Measurements from ENCODE around the gene RIGI.
"Not testable (repeated sequence)": the region's sequence is repeated elsewhere in the genome, so short reads cannot be mapped to it uniquely, and the experiment has no call there.

The RIGI gene

DNA sequence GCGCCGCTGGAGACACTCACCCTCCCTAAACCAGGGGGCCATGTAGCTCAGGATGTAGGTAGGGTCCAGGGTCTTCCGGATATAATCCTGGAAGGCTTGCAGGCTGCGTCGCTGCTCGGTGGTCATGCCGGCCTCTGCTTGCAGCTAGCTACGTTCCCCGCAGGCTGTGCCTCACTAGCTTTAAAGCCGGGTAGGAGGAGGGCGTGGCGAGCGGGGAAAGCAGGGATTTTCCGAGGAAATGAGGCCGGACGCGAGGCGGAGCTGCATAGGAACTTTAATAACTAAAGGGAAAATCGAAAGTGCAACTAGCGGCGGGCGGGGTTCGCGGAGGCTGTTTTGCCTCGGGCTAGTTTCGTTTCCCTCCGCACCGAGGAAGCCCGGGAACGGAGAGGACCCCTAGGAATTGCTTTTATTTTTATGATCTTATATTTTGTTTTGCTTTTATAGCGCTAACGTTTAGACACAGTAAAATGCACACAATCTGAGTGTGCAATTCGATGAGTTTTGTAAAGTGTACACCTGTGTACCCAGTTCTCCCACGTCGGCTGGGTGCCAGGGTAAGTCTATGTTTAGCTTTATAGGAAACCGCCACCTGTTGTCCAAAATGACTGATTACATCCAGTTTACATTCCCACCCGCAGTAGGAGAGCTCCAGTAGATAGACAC is at the start of gene RIGI:
Gene RIGI, minus strand, starts transcription at position 156 of the 666 bp plus-strand sequence. Its CDS starts 30 bp downstream, at position 126.
- peak; percentile 94 for DNase-seq

DNA sequence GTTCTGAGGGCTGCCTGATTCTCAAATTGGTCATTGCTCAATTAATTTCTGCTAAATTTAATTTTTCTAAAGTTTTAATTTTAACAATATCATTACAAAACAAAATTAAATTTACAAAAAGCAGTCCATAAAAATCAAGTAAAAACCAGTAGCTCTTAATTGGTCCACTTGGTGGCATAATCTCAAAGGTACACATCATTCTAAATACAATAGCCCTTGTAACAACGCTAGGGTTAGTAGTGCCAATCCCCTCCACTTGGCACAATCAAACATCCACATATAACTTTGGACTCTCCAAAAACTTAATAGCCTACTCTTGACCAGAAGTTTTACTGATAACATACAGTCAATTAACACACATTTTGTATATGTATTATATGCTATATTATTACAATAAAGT is 48.9 kb upstream of the RIGI start:
- DNase-seq = no peak

DNA sequence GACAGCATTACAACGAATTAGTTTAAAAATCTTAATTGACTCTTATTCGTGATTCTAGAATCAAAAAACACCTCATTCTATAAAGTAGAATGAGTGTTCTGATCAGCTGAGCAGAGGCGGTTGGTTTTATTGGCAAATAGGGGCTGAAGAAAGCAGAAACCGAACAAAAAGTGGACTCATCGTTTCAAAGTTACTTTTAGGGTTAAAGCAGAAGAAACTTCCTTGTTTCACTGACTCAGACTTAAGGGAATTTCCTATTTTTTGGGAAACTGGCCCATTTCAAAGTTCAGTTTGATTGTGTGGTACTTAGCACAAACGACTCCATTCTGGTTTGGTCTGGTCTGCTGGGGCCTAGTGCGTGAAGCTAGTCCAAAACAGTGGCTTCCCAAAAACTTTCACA is 47.8 kb upstream of the RIGI start:
- DNase-seq = no peak

DNA sequence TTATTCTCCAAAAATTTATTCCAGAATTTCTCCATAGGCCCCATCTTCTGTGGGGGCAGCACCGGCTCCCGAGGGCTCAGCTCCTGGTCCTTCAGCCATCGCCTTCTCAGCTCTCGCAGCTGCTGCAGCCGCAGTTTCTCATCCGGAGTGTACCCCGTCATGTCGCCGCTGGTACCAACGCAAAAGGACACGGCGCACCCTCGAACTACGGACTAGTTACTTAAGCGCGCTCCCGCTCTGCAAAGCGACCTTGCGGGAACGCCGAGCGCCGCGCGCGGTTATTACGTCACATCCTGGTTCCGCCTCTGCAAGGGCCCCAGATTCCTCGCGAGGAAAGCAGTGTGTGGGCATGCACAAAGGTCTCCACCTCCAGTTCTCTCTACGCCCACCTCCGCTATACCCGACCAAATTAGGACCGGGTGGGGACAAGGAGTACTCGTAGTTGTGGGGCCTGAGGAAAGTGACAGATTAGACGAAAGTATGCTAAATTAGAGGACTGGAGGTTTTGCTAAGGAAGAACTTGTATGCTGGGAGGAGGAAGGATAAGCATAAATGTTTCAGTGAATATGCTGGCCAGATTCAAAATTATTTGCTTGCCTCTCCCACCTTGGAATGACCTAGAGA is 47.0 kb upstream of the RIGI start, which contains the start of gene NDUFB6:
Gene NDUFB6, minus strand, starts transcription at position 260 of the 624 bp plus-strand sequence. Its CDS starts 99 bp downstream, at position 161.
- DNase-seq = peak; percentile 93

DNA sequence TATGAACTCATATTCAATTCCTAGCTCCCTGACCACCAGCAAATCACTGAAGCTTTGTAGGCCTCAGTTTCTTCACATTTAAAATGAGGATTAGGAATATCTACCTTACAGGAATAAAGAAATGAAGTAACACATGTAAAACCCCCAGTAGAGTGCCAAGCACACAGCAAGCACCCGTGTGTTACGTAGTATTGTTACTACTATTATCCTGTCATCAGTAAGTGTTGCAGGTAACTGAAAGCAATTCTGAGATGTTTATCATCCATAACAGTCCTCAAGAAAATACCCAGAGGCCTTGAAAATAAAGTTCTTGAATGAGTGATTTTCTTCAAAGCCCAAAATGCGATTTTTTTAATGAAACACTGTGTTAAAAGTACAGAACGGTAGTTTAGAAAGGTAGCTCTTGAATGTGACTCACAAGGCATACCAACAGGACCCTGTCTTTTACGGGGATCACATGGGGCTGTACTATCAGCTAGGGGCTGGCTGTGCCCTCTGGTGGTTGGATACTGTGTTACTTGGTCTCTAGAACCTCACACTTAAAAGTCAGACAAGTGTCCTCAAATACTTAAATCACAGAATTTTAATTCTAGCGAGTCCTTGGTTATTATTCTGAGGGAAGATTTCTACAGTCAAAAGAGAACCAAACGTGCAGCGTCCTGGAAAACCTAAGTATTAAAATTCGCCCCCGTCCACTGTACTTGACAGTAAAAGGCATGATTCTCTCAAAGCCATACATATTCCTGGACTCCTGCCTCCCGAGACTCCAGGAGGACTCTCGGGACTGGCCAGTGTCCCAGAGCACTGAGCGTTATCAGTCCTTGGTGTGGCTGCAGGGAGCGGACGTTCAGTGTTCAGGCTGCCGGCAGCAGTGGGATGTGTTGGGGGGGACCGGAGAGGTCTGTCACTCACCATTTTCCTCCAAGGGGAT is 46.2 kb upstream of the RIGI start:
- peak; percentile 56 for DNase-seq

DNA sequence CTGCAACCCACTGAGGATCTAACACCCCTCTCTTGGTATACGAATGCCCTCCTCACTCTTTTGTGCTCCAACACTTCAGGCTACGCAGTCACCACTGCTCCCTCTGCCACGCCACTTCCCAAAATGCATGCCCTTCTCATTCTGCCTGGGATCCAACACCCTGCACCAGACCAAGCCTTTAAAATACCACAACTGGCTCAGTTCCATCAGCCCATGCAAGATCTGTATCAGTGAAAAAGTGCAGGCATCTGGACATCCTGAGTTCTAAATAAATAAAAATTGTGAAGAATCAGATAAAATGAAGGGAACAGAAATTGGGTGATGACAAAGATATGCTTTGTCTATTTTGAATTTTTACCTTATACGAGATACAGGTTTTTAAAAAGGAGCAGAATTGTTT is 44.3 kb upstream of the RIGI start:
- no peak for DNase-seq

DNA sequence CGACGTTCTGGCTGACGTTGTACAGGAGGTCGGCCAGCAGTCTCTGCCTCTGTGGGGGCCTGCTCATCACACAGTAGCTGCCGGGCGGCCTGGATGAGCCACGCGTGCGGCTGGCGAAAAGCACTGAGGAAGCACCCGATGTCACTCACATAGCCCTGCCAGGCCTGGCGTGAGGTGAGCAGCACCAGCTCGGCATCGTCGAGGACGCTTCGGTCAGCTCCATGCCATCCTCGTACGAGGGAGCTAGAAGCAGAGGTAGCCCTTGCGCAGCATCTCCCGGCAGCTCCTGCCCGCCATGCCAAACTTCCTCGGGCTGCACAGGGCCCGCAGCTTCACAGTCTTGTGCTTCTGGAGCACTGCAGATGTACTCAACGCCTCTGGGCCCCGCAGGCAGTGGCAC is 40.8 kb upstream of the RIGI start:
- DNase-seq = no peak

DNA sequence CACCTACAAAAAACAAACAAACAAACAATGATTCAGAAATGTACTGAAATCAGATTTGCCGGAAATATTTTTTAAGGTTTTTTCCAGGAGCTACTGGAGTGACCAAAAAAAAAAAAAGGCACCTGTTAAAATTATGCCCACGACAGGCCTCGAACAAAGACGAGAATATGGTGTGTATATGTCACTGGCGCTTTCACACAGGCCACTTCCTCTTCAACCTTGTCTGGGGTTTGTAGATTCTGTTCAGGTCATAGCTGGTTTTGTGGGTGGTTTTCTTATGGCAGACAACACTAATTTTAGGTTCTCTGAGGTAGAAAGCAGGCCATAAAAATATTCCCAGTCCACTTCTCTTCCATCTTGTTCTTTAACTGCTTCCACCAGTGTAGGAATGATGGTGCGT is 40.0 kb upstream of the RIGI start:
- DNase-seq = no peak

DNA sequence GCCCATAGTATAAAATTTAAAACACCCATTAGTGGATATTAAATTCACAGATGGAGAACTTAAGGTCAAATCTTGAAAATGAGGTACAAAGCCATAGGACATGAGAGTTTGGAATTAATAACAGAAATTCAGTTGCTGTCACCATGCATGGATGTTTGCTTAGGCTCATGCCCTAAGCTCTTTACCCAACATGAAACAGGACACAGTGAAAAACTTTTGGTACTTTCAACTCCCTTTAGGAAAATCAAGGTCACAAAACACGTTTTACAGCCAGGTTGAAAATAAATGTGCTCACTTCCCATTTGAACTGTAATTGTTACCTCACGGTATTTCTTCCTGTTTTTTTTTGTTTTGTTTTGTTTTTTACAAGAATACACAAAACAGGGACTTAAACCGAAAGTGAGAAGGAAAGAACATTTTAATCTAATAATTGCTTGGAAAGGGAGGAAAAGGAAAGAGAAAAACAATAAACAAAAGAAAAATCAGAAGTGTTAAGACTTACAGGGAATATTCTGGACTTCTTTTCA is 32.5 kb upstream of the RIGI start:
- DNase-seq = no peak

DNA sequence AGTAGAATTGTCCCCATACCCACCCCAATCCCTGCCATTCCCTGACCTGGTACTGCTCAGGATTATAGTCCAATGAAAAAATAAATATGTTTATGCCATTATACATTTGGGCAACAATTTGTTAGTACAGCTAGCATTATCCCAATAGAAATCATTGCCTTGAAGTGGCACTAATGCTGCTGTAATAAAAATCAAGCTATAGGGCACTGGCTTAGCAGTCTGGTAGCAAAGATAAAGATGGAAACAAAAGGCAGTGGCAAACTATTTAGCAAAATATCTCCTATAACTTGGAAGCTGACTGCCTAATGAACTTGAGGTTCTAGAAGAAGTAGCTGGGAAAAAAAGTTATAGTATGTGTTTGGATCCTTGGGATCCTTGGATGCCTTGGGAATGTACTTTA is 28.6 kb upstream of the RIGI start:
- DNase-seq = no peak

DNA sequence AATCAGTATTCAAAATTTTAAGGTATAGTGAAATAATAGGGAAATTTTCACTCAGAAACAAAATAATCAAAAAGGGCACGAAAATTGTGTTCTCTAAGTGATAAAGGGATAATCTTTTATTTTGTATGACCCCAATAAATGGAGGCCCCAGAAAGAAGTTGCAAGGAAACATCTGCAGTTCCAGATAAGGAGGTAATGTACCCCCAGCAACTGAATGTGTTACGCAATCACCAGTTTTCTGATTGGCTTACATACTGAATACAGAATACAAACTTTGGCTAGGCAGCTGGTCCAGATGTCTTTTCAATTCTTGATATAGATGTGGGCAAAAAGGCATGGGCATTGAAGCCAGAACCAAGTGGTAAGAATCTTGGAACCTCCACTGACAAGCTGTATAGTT is 28.1 kb upstream of the RIGI start:
- no peak for DNase-seq

DNA sequence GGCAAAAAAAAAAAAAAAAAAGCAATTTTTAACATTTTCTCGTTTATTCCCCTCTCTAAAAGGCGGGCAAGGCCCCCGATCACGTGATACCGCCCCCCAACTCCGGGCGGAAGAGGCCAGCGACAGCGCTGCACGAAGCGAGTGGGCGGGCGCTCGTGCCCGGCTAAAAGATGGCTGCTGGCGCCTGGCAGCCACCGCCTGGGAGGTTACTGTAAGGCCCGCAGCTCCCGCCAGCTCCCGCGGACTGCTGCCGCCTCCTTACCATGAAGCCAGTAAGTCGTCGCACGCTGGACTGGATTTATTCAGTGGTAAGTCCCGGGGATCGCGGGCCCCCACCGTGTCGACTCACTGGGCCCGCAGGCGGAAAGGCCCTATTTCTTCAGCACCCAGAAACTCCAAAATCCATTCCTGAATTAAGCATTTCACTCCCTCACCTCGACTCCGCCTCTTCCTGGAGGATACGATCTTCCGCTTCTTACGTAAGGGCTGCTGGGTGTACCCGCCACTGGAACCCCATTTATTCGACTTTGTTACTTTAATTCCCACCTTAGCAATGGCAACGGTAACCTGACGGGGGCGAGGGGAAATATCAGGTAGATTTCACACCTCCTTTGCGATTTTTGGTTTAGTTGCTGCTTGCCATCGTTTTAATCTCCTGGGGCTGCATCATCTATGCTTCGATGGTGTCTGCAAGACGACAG is 26.3 kb upstream of the RIGI start, which contains the start of the genes SMIM27 and TOPORS:
Gene SMIM27, plus strand, starts transcription at position 156 of the 701 bp plus-strand sequence. Its CDS starts 108 bp downstream, at position 264.
Gene TOPORS, minus strand, starts transcription at position 415 of the 701 bp plus-strand sequence. Its CDS starts 150 bp downstream, at position 265.
- DNase-seq = peak; percentile 91

DNA sequence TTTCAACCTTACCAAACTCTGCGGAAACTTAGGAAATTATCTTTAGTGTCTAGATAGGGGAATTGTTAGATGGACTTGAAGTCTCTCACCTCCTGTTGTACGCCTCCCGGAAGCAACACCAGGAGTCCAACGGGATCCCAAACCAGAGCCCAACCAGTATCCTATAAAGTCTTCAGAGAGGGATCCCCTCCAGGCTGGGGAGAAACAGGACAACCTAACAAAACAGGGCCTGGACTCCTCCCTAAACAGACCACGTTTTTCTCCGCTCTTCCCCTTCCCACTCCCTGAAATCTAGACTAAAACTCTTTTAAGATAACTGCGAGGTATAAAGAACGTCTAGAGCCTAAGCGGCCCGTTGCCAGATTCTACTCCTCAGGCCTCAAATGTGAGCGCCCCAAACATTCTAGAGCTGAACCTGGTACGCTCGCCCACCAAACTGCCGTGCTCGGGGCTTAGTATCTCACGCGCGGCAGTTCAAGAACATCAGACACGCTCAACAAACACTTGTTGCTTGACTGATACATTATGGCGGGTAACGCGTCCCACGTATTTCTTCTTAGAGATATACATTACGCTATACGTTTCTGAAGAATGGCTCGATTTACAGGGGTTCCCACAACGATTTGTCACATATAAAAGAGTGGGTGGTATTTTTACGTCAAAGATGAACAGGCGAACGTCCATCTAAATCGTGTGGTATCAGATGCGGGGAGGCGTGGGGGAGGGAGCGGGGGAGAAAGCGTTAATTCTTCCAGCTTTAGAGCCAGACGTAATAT is 25.5 kb upstream of the RIGI start:
- peak; percentile 67 for DNase-seq

DNA sequence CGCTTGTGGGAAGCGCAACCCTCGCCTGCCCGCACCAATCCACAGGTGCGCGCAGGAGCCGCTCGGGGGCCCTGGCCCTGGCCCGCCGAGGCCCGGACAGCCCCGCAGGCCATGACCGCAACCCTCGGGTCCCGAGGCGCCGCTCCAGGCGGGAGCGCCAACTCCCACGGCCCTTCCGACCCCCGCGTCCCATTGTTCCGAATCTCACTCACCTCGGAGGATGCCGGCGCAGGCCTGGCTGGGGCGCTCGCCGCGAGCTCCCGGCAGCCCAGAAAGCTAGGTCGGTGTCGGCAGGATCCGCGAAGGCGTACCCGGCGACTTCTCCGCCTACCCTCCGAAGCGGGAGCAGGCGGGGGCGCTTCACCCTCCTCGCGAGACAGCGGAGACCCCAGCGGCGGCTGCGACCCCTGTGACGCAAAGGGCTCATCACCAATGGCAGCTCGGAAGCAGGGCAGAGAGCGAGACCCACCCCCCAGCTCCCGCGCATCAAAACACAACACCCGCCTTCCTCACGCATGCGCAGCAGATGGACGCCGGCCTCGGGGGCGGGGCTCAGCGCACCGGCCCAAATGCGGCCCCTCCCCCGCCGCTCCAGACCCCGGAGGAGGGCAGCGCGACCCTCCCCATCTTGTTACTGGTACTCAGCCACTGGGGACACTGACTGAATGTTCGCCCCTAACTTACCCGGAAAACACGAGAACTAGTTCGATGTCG is 24.7 kb upstream of the RIGI start:
- peak; percentile 92 for DNase-seq

DNA sequence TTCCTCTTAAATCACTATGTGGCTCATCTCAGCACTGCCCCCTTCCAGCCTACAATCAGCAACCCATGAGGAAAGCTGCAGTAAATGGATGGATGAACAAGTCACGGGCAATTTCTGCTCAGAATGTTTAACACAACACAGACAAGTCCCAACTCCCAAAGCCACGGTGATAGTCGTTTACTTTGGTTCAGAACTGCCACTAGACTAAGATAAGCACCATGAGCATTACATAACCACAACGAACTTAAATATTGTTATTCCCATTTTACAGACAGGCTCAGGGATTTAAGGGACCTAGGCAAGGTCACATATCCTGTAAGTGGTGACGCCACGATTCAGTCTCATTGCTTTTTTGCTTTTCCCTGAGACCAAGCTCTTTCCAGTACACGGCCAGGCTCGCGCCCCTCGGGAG is 24.2 kb upstream of the RIGI start:
- peak; percentile 36 for DNase-seq

DNA sequence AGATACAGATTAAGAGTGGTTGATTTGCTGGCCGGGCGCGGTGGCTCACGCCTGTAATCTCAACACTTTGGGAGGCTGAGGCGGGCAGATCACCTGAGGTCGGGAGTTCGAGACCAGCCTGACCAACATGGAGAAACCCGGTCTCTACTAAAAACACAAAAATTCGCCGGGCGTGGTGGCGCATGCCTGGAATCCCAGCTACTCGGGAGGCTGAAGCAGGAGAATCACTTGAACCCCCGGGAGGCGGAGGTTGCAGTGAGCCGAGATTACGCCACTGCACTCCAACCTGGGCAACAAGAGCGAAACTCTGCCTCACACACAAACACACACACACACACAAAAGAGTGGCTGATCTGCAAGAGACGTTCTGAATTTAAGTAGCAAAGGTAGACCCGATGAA is 22.2 kb upstream of the RIGI start:
- DNase-seq = not testable (repeated sequence)

DNA sequence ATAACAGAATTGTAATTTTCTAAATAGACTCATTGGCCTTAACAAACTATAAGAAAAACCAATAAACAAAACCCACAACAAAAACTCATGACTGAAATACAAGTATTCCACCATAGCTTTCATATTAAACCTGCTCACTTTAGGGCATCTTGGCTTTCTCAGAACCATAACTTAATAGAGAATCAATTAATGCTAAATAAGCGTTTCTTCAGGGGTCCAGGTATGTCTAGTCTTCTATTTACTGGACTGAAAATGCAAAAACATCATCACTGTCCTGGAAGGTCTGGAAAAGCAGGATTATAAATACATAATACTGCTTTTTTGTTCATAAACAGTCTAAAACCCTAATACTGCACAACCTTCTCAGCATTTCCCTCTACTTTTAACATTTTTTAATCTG is 19.9 kb upstream of the RIGI start:
- DNase-seq = no peak

DNA sequence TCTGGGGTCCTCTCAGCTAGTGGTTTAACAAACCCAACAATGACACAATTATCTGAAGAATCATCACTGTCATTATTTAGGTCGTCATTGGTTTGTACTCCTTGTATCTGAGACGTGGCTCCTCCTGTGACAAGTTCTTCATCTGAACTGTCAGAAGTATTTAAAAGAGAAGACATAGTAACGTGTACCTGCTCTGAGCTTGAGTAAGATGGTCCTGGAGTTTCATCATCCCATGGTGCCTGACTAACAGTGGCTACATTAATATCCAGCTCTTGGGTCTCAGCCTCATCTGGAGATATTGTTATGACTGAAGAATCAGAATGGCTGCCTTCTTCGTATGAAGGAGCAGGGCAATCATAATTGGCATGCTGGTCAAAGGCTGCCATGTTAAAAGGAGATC is 17.1 kb upstream of the RIGI start:
- no peak for DNase-seq

DNA sequence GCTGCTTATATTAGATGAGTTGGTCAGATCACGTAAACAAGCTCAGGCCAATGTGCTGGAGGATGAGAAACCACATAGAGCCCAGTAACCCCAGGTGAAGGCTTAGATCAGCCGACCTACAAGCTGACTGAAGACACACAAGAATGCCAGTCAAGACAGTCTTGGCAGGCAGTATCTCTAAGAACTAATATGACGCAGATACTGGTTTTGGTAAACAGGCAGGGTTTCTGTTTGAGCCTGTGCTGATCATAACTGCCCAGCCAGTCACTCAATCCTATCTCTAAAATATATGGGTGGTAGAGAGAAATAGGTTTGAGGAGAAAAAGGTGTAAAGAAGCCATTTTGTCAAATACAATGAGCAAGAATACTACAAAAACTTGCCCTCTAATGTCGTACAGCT is 7.8 kb upstream of the RIGI start:
- no peak for DNase-seq

DNA sequence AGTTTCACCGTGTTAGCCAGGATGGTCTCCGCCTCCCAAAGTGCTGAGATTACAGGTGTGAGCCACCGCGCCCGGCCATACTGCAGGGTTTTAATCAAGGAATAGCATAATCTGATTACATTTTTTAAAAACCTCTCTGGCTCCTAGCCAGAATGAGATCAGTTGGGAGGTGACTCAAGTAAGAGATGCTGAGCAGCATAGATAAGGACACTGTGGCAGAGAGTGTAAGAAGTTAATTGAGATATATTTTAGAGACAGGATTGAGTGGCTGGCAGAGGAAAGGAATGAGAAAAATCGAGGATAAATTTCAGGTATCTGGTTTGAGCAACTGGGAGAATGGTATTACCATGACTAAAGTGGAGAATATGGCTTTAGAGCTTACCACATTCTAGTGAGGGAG is 7.3 kb upstream of the RIGI start:
- no peak for DNase-seq

DNA sequence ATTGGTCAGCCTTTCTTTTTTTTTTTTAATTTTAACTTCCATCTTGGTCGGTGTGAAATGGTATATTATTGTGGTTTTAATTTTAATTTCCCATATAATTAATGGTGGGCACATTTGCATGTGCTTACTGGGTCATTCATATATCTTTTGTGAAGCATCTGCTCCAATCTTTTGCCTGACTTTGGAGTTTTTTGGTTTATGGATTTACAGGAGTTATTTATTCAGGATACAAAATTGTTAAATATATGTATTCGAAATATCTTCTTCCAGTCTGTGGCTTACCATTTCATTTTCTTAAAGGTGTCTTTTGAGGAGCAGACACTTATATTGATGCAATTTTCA is 682 bp upstream of the RIGI start:
- DNase-seq = no peak
